ENCODE data around the gene SSBP2. TPM values are rescaled to one million over a fixed set of nuclear protein-coding genes. Genes with fewer than 3 reads are reported as not detected.

The SSBP2 gene
- total RNA-seq, 3 donors from 2014 or later = 17.5 to 77.9 (median 20.9) TPM

- Histone ChIP-seq H3K4me3 (no peak overlapping the region), H3K4me1 (ENCODE audit: low read depth) (no peaks in the 10 kb centered on the region), H3K9me3 (no peaks in the 10 kb centered on the region), H3K36me3 (ENCODE audit: low read depth) (no peaks in the 10 kb centered on the region)
- DNase-seq = no peak
- intact Hi-C loops (cut with DNase I, micrococcal nuclease) = loop anchor here (10.0 kb wide), 1 partner anchor 236 kb away; no protein-coding TSS in a partner anchor
- TF ChIP-seq CTCF (IDR thresholded peaks at IDR 0.05) = no peak
- ATAC-seq = no peak
Measured at GRCh38 chr5:81740758-81741157, 10.1 kb downstream of the SSBP2 start.

GRCh38 chr5:81739291-81739690 is 11.6 kb downstream of the SSBP2 start:
- DNase-seq = no peak
- no peaks in the 10 kb centered on the region for H3K36me3 ChIP-seq (ENCODE audit: low read depth)
- TF ChIP-seq CTCF (IDR thresholded peaks at IDR 0.05) = no peak
- ATAC-seq = no peak
- H3K4me3 ChIP-seq = no peak overlapping the region
- H3K4me1 ChIP-seq (ENCODE audit: low read depth) = no peaks in the 10 kb centered on the region
- intact Hi-C loops (cut with DNase I, micrococcal nuclease) = no loop called here
- H3K9me3 ChIP-seq = no peaks in the 10 kb centered on the region

GRCh38 chr5:81729276-81729675 is 21.6 kb downstream of the SSBP2 start:
- Histone ChIP-seq H3K4me3 (no peak overlapping the region), H3K4me1 (ENCODE audit: low read depth) (no peaks in the 10 kb centered on the region), H3K9me3 (no peaks in the 10 kb centered on the region), H3K36me3 (ENCODE audit: low read depth) (no peaks in the 10 kb centered on the region)
- ATAC-seq (no peak), DNase-seq (no peak)
- intact Hi-C loops (cut with DNase I, micrococcal nuclease) = no loop called here
- no peak for TF ChIP-seq CTCF (IDR thresholded peaks at IDR 0.05)

- Histone ChIP-seq H3K4me3 (no peak overlapping the region), H3K36me3 (ENCODE audit: low read depth) (no peaks in the 10 kb centered on the region), H3K4me1 (ENCODE audit: low read depth) (no peaks in the 10 kb centered on the region), H3K9me3 (no peaks in the 10 kb centered on the region)
- intact Hi-C loops (cut with DNase I, micrococcal nuclease) = no loop called here
- DNase-seq = no peak
- TF ChIP-seq CTCF (IDR thresholded peaks at IDR 0.05) = no peak
- no peak for ATAC-seq
Measured at GRCh38 chr5:81728301-81728700, 22.6 kb downstream of the SSBP2 start.

- no peaks in the 10 kb centered on the region for H3K4me1 ChIP-seq (ENCODE audit: low read depth)
- intact Hi-C loops (cut with DNase I, micrococcal nuclease) = no loop called here
Measured at GRCh38 chr5:81726297-81726696, 24.6 kb downstream of the SSBP2 start.

More at GRCh38 chr5:81726297-81726696, 24.6 kb downstream of the SSBP2 start:
- TF ChIP-seq CTCF (IDR thresholded peaks at IDR 0.05) = no peak
- H3K9me3 ChIP-seq = no peaks in the 10 kb centered on the region
- DNase-seq = no peak
- no peak for ATAC-seq
- no peak overlapping the region for H3K4me3 ChIP-seq
- no peaks in the 10 kb centered on the region for H3K36me3 ChIP-seq (ENCODE audit: low read depth)
